Hepatocyte (in vitro differentiated cells): Measurements from ENCODE around the gene ATP9A.

Experiments
- EZH2 ChIP-seq: fragments of 200-600 bp; sonication (generic); IDR thresholded peaks from 2 replicates; pipeline ENCODE4 v1.6.1; 2016; ENCODE audit warnings: antibody characterized with exemption, mild to moderate bottlenecking, borderline replicate concordance
- EZH2phosphoT487 ChIP-seq: fragments of 200-600 bp; sonication (generic); IDR thresholded peaks from one replicate; pipeline ENCODE4 v1.6.1; 2018; ENCODE audit warnings: antibody characterized with exemption, mild to moderate bottlenecking, low read depth, moderate library complexity; ENCODE audit not compliant: unreplicated experiment, severe bottlenecking
- TF ChIP-seq, protein P1 (sequence below): fragments of 200-600 bp; sonication (generic); IDR thresholded peaks from 2 replicates; pipeline ENCODE4 v1.5.1; 2016; ENCODE audit warnings: antibody characterized with exemption, mild to moderate bottlenecking; ENCODE audit not compliant: poor library complexity

DNA sequence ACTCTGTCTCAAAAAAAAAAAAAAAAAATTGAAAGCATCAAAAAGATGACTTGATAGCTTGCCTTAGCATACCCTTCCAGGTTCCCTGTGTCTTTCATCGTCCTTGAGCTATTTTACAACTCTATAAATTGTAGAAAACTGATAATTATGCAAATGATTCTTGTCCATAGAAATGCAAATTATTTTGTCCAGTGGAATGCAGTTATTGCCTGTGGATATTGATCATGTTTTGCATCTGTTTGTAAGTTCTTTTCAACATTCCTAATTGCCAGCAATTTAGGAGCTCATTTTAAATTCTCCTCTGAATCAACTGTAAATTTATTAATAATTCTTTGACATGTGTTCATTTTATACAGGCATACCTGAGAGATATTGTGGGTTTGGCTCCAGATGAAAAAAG lies 7.1 kb upstream of the ATP9A start:
- TF ChIP-seq, protein P1, sequence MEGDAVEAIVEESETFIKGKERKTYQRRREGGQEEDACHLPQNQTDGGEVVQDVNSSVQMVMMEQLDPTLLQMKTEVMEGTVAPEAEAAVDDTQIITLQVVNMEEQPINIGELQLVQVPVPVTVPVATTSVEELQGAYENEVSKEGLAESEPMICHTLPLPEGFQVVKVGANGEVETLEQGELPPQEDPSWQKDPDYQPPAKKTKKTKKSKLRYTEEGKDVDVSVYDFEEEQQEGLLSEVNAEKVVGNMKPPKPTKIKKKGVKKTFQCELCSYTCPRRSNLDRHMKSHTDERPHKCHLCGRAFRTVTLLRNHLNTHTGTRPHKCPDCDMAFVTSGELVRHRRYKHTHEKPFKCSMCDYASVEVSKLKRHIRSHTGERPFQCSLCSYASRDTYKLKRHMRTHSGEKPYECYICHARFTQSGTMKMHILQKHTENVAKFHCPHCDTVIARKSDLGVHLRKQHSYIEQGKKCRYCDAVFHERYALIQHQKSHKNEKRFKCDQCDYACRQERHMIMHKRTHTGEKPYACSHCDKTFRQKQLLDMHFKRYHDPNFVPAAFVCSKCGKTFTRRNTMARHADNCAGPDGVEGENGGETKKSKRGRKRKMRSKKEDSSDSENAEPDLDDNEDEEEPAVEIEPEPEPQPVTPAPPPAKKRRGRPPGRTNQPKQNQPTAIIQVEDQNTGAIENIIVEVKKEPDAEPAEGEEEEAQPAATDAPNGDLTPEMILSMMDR, result no peak
- TF ChIP-seq EZH2 (no peak), EZH2phosphoT487 (no peak)
